Measurements from ENCODE around the gene KSR2.

KSR2 gene

DNA sequence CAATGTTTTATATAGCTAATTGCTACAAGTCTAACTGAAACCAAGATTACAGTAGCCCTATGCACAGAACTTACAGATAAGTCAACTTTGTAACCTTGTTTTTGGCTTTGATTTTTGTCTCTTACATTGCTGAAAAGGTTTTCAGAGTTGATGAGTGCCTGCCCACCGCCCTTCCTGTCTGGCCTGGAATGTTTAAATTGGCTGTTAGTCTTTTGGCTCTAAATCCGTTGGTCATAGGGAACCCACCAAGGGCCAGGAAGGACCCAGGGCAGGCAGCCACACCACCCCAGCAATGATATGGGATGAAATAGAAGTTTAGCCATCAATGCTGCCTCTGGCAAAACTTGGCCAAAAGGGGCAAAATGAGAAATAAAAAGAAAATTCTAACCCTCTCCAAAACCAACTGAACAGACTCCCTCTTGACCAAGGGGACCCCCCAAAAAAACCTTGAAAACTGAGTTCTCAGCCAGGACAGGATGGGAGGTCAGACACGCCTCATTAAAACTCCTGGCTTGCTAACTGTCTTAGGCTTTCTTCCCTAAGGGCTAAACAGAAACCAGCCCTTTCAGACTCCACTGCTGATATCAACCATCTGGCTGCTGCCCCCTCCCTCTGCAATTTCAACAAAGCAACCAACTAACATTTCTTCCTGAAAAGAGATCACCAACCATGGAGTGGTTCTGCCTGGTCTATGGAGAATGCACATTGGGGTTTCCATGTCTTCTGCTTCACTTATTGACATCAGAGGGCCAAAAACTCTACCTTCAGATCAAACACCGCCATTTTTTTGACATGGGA, 365.3 kb downstream of the KSR2 start:
- TF ChIP-seq, protein P1, sequence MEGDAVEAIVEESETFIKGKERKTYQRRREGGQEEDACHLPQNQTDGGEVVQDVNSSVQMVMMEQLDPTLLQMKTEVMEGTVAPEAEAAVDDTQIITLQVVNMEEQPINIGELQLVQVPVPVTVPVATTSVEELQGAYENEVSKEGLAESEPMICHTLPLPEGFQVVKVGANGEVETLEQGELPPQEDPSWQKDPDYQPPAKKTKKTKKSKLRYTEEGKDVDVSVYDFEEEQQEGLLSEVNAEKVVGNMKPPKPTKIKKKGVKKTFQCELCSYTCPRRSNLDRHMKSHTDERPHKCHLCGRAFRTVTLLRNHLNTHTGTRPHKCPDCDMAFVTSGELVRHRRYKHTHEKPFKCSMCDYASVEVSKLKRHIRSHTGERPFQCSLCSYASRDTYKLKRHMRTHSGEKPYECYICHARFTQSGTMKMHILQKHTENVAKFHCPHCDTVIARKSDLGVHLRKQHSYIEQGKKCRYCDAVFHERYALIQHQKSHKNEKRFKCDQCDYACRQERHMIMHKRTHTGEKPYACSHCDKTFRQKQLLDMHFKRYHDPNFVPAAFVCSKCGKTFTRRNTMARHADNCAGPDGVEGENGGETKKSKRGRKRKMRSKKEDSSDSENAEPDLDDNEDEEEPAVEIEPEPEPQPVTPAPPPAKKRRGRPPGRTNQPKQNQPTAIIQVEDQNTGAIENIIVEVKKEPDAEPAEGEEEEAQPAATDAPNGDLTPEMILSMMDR (IDR thresholded peaks at IDR 0.05; ENCODE audit: borderline replicate concordance, insufficient read depth, low read depth, low read length), result no peak
- H3K4me3 ChIP-seq (ENCODE audit: low read depth, low read length), result no peak overlapping the region

DNA sequence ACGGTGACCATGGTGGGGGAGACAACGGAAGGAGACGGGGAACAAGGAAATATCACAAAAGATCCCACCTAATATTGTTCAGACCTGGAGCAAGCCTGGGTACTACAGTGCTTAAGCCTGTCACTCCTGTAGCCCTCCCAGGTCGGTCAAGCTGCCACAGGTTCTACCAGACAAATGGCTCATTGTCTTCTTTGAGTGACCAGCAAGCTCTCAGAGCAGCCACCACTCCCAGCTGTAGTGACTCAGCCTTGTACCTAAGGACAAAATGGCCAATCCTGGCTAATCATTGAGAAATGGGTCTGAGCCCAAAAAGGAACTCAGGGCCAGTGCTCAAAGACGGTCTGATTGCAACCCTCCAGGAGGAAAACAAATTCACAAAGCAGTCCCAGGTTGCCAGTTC, 368.9 kb downstream of the KSR2 start:
- H3K4me3 ChIP-seq (ENCODE audit: low read depth, low read length), result no peak overlapping the region
- TF ChIP-seq, protein P1 (IDR thresholded peaks at IDR 0.05; ENCODE audit: borderline replicate concordance, insufficient read depth, low read depth, low read length), result no peak

DNA sequence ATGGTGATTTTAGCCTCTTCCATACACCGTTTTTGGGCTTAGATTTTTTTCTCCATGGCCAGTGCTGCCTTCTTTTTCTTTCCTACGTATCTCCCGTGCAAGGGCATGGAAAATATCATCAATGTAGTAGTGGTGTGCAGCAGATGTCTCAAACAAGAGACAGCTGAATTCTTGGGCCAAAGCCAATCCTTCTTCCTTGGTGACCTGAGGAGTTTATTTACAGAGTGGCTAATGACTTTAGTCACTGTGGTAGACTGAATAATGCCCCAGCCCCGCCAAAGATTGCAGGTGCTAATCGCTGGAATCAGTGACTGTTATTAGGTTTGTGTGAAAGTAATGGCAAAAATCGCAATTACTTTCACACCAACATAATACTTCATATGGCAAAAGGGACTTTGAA, 371.8 kb downstream of the KSR2 start:
- TF ChIP-seq, protein P1 (IDR thresholded peaks at IDR 0.05; ENCODE audit: borderline replicate concordance, insufficient read depth, low read depth, low read length), result no peak
- H3K4me3 ChIP-seq (ENCODE audit: low read depth, low read length), result no peak overlapping the region

DNA sequence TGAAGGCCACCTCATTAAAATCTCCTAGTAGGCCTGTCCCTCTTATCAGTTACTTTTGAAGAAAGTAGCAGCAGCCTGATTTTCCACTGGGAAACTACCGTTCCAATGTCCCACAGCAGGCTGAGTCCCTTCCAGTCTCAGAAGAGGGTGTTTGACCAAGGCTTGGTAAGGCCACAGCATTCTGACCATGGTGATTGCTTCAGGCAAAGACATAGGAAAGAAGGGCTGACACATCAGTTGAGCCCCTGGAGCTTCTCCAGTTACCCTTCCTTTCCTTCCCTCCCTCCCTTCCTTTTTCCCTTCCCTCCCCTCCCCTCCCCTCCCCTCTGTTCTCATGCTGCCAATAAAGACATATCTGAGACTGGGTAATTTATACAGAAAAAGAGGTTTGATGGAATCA, 373.0 kb downstream of the KSR2 start:
- TF ChIP-seq, protein P1 (IDR thresholded peaks at IDR 0.05; ENCODE audit: borderline replicate concordance, insufficient read depth, low read depth, low read length), result no peak
- H3K4me3 ChIP-seq (ENCODE audit: low read depth, low read length), result no peak overlapping the region

DNA sequence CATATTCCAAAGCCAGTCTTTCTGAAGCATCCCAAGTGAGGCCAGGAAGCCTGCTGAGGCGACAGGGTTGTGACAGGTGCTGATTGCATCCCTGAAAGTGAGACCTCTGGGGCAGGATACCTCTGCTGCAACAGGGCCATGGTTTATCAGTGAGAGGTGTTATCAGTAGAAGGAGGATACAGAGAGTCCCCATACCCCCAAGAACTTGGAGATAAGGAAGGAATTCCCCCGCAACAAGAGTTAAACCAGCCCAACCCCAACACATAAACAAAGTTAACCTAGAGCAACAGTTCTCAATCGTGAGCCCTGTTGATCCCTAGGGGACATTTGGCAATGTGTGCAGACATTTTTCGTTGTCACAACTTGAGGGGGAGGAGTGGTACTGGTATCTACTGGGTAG, 374.3 kb downstream of the KSR2 start:
- H3K4me3 ChIP-seq (ENCODE audit: low read depth, low read length), result no peak overlapping the region

DNA sequence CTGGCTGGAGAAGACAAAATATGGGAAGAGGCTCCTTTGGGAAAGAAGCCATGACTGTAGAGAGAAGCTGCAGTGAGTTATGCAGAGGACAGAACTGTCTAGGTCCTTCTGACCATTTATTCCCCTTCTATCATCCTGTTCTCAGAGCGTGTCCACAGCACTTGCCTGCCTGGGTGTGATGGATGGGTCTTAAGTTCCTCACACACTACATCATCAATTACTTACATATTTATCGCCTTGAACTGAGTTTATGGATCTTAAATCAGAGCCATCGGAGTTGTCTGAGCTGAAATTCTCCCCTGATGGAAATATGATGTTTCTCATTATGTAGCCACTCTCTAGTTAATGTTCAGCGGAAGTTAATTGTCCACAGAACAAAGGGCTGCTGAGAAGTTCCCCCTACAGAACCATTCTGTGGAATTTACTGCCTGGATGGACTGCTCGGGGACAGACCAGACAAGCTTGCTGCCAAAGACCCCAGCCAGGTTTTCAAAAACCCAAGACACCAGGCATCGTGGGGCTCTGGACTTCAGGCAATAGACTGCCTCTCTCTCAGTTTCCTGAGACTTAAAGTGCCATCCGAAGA, 374.9 kb downstream of the KSR2 start:
- no peak overlapping the region for H3K4me3 ChIP-seq (ENCODE audit: low read depth, low read length)
- TF ChIP-seq, protein P1 (IDR thresholded peaks at IDR 0.05; ENCODE audit: borderline replicate concordance, insufficient read depth, low read depth, low read length), result no peak

More for the DNA sequence above, 374.3 kb downstream of the KSR2 start:
- TF ChIP-seq, protein P1 (IDR thresholded peaks at IDR 0.05; ENCODE audit: borderline replicate concordance, insufficient read depth, low read depth, low read length), result no peak

Measured in GM12875 (cell line).